Activated naive CD8-positive, alpha-beta T cell treated with anti-CD3 and anti-CD28 coated beads for 36 hours (primary cell): ENCODE results near the gene FGF11. TPM values are rescaled to one million over a fixed set of nuclear protein-coding genes. Genes with fewer than 3 reads are reported as not detected.

Experiments
- DNase-seq: peaks from one replicate; pipeline ENCODE4 v3.0.0; 2021
- H3K27ac Mint-ChIP-seq: one replicate; pipeline ENCODE4 v1.8.0; 2022; ENCODE audit warnings: mild to moderate bottlenecking, moderate library complexity, mixed read lengths
- H3K27me3 Mint-ChIP-seq: one replicate; pipeline ENCODE4 v1.8.0; 2022; ENCODE audit warnings: mild to moderate bottlenecking, mixed read lengths
- H3K36me3 Mint-ChIP-seq: one replicate; pipeline ENCODE4 v1.8.0; 2021; ENCODE audit warnings: mild to moderate bottlenecking, mixed read lengths
- H3K4me1 Mint-ChIP-seq: one replicate; pipeline ENCODE4 v1.8.0; 2021; ENCODE audit warnings: mixed read lengths
- H3K4me3 Mint-ChIP-seq: one replicate; pipeline ENCODE4 v1.8.0; 2022; ENCODE audit warnings: mild to moderate bottlenecking, moderate library complexity, mixed read lengths
- H3K9me3 Mint-ChIP-seq: one replicate; pipeline ENCODE4 v1.8.0; 2022; ENCODE audit warnings: mixed read lengths
- total RNA-seq, 2 experiments: library from RNA; stranded (reverse); gene quantifications; one replicate each; pipeline ENCODE4 v1.2.3, GENCODE V29; 2021

FGF11 gene
- total RNA-seq, 2 experiments from 2014 or later, result 7.6 to 9.2 TPM

- DNase-seq, result no peak
- H3K9me3 Mint-ChIP-seq, result no peaks in the 10 kb centered on the region
- no peaks in the 10 kb centered on the region for H3K27me3 Mint-ChIP-seq
- peaks cover 2% of the 10 kb centered on the region for H3K36me3 Mint-ChIP-seq
- H3K4me3 Mint-ChIP-seq, result peak overlapping the region; percentile 81
- H3K27ac Mint-ChIP-seq, result no peak overlapping the region
- H3K4me1 Mint-ChIP-seq, result peaks cover 16% of the 10 kb centered on the region
Measured at GRCh38 chr17:7405350-7406234, 33.7 kb upstream of the FGF11 start.

GRCh38 chr17:7406235-7406825 is 33.0 kb upstream of the FGF11 start:
- H3K4me1 Mint-ChIP-seq, result peaks cover 16% of the 10 kb centered on the region
- no peak for DNase-seq
- H3K4me3 Mint-ChIP-seq, result peak overlapping the region; percentile 44
- no peak overlapping the region for H3K27ac Mint-ChIP-seq
- H3K27me3 Mint-ChIP-seq, result no peaks in the 10 kb centered on the region
- H3K9me3 Mint-ChIP-seq, result no peaks in the 10 kb centered on the region
- peaks cover 2% of the 10 kb centered on the region for H3K36me3 Mint-ChIP-seq

GRCh38 chr17:7407082-7407481 is 32.2 kb upstream of the FGF11 start:
- no peaks in the 10 kb centered on the region for H3K36me3 Mint-ChIP-seq
- no peaks in the 10 kb centered on the region for H3K9me3 Mint-ChIP-seq
- peaks cover 16% of the 10 kb centered on the region for H3K4me1 Mint-ChIP-seq
- no peak for DNase-seq
- H3K4me3 Mint-ChIP-seq, result no peak overlapping the region
- H3K27ac Mint-ChIP-seq, result no peak overlapping the region
- H3K27me3 Mint-ChIP-seq, result no peaks in the 10 kb centered on the region

- no peak for DNase-seq
- Mint-ChIP-seq H3K36me3 (no peaks in the 10 kb centered on the region), H3K9me3 (no peaks in the 10 kb centered on the region), H3K4me3 (peak within 1 kb of the TSS; percentile 58), H3K27me3 (no peaks in the 10 kb centered on the region), H3K27ac (peak within 1 kb of the TSS; percentile 46), H3K4me1 (peaks cover 16% of the 10 kb centered on the region)
Measured at GRCh38 chr17:7407485-7408251, 31.6 kb upstream of the FGF11 start, which contains the start of gene NLGN2. TSS of gene NLGN2 (plus strand) at chr17:7407845. CDS start at chr17:7408256, 411 bp downstream.

GRCh38 chr17:7408252-7408727 is 31.0 kb upstream of the FGF11 start:
- Mint-ChIP-seq H3K9me3 (no peaks in the 10 kb centered on the region), H3K27me3 (no peaks in the 10 kb centered on the region), H3K4me3 (no peak overlapping the region), H3K4me1 (peaks cover 10% of the 10 kb centered on the region), H3K27ac (peak overlapping the region; percentile 16), H3K36me3 (no peaks in the 10 kb centered on the region)
- DNase-seq, result peak; percentile 56

- no peak for DNase-seq
- Mint-ChIP-seq H3K36me3 (no peaks in the 10 kb centered on the region), H3K4me3 (peak overlapping the region; percentile 15)
Measured at GRCh38 chr17:7408863-7409262, 30.4 kb upstream of the FGF11 start.

GRCh38 chr17:7409716-7410115 is 29.6 kb upstream of the FGF11 start:
- Mint-ChIP-seq H3K27me3 (no peaks in the 10 kb centered on the region), H3K9me3 (no peaks in the 10 kb centered on the region), H3K4me3 (no peak overlapping the region), H3K4me1 (peaks cover 10% of the 10 kb centered on the region), H3K27ac (no peak overlapping the region), H3K36me3 (no peaks in the 10 kb centered on the region)
- DNase-seq, result no peak

More at GRCh38 chr17:7408863-7409262, 30.4 kb upstream of the FGF11 start:
- H3K9me3 Mint-ChIP-seq, result no peaks in the 10 kb centered on the region
- H3K4me1 Mint-ChIP-seq, result peaks cover 10% of the 10 kb centered on the region
- H3K27ac Mint-ChIP-seq, result no peak overlapping the region
- no peaks in the 10 kb centered on the region for H3K27me3 Mint-ChIP-seq

GRCh38 chr17:7410634-7411426 is 28.5 kb upstream of the FGF11 start:
- Mint-ChIP-seq H3K36me3 (no peaks in the 10 kb centered on the region), H3K27ac (no peak overlapping the region), H3K9me3 (no peaks in the 10 kb centered on the region), H3K4me3 (no peak overlapping the region), H3K4me1 (peaks cover 8% of the 10 kb centered on the region), H3K27me3 (no peaks in the 10 kb centered on the region)
- DNase-seq, result no peak

- H3K4me1 Mint-ChIP-seq, result peaks cover 5% of the 10 kb centered on the region
- H3K27me3 Mint-ChIP-seq, result no peaks in the 10 kb centered on the region
- H3K27ac Mint-ChIP-seq, result no peak overlapping the region
- DNase-seq, result no peak
- no peak overlapping the region for H3K4me3 Mint-ChIP-seq
- H3K9me3 Mint-ChIP-seq, result no peaks in the 10 kb centered on the region
- no peaks in the 10 kb centered on the region for H3K36me3 Mint-ChIP-seq
Measured at GRCh38 chr17:7411427-7411750, 27.9 kb upstream of the FGF11 start.

GRCh38 chr17:7413346-7413985 is 25.8 kb upstream of the FGF11 start:
- DNase-seq, result no peak
- H3K4me3 Mint-ChIP-seq, result no peak overlapping the region
- H3K27ac Mint-ChIP-seq, result no peak overlapping the region
- no peaks in the 10 kb centered on the region for H3K9me3 Mint-ChIP-seq
- no peaks in the 10 kb centered on the region for H3K4me1 Mint-ChIP-seq
- H3K36me3 Mint-ChIP-seq, result no peaks in the 10 kb centered on the region
- no peaks in the 10 kb centered on the region for H3K27me3 Mint-ChIP-seq

GRCh38 chr17:7414837-7415236 is 24.5 kb upstream of the FGF11 start:
- Mint-ChIP-seq H3K27me3 (no peaks in the 10 kb centered on the region), H3K4me1 (no peaks in the 10 kb centered on the region), H3K4me3 (no peak overlapping the region), H3K9me3 (no peaks in the 10 kb centered on the region), H3K27ac (no peak overlapping the region), H3K36me3 (no peaks in the 10 kb centered on the region)
- no peak for DNase-seq

GRCh38 chr17:7415784-7416183 is 23.5 kb upstream of the FGF11 start:
- H3K27ac Mint-ChIP-seq, result no peak overlapping the region
- DNase-seq, result no peak
- no peak overlapping the region for H3K4me3 Mint-ChIP-seq
- no peaks in the 10 kb centered on the region for H3K9me3 Mint-ChIP-seq
- H3K36me3 Mint-ChIP-seq, result no peaks in the 10 kb centered on the region
- no peaks in the 10 kb centered on the region for H3K4me1 Mint-ChIP-seq
- no peaks in the 10 kb centered on the region for H3K27me3 Mint-ChIP-seq

- Mint-ChIP-seq H3K27ac (no peak overlapping the region), H3K36me3 (no peaks in the 10 kb centered on the region), H3K27me3 (no peaks in the 10 kb centered on the region), H3K4me1 (no peaks in the 10 kb centered on the region), H3K4me3 (no peak overlapping the region), H3K9me3 (no peaks in the 10 kb centered on the region)
- no peak for DNase-seq
Measured at GRCh38 chr17:7416323-7416722, 23.0 kb upstream of the FGF11 start.

GRCh38 chr17:7417056-7417655 is 22.2 kb upstream of the FGF11 start:
- no peak for DNase-seq
- Mint-ChIP-seq H3K27ac (no peak overlapping the region), H3K4me3 (no peak overlapping the region), H3K27me3 (no peaks in the 10 kb centered on the region), H3K4me1 (no peaks in the 10 kb centered on the region), H3K9me3 (no peaks in the 10 kb centered on the region), H3K36me3 (no peaks in the 10 kb centered on the region)
